ENCODE data around the gene PGM1.
A peak's percentile ranks its signal among the peaks of the same experiment; 100 is the strongest.

The PGM1 gene

DNA sequence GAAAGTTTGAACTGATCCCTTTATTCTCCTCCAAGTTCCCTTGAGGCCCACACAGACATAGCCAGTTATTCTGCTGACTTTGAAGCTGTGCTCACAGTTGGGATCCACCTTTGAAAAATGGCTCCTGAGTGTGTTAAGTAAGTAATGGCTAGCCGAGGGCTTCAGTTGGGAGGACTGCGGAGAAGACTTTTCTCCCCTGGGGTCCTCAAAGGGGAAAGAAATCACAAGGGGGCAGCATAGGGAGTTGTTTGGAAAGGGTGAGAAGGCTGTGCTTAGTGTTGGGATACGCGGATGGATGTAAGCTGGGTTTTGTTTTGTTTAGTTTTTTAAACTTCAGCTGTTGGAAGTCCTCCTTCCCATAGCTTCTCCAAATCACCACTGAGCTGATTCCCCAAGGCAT lies 8.3 kb downstream of the PGM1 start:
- DNase-seq, result no peak

DNA sequence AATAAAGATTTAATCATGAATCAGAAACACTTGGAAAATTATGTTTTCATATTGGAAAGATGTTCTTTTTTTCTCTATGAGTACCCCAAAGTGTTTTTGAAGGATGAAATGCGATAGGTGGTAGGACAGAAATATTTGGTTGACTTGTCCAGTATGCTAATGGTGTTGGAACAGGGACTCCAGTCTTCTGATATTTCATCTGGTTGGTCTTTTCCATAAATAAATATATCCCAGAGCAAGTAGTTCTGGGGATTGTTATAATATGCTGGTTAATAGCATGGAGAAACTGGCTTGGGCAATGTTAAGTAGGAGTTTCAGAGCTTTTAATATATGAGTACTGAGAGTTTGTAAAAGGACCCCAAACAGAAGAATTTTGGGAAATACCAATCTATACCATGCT lies 8.7 kb downstream of the PGM1 start:
- no peak for DNase-seq

DNA sequence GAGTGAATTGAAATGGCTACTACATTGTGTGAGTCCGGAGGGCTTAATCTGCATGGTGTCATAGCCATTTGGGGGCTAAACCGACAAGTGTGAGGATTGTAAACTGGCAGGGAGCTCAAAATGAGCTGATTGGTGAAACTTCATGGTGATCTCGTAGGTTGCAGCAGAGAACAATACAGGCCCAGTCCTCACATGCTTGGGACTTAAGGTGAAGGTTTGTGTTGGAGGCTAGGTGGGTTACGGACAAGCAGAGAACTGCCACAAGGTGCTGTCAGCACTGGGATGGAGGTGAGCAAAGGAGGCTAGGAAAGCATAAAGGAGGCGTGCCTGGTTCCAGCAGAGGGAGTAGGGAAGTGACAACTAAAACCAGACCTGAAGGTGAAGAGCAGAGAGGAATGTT lies 9.4 kb downstream of the PGM1 start:
- DNase-seq, result no peak

DNA sequence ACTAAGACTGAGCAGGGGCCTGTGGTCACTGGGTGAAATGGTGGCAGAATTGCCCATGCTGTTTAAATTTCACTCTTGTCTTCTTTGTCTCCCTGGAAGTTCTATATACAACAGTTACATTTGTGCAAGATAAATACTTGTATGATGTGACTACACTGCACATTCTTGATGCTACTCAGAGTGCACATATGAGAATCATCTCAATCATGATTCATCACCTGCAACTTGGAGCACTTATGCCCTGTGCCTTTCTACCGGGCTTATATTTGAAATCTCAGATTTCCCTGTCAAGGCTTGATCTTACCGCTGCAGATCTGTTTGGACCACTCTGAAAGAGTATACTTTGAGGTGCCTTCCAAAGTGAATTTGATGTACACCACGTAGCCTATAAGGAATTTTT lies 10.6 kb downstream of the PGM1 start:
- DNase-seq, result no peak

DNA sequence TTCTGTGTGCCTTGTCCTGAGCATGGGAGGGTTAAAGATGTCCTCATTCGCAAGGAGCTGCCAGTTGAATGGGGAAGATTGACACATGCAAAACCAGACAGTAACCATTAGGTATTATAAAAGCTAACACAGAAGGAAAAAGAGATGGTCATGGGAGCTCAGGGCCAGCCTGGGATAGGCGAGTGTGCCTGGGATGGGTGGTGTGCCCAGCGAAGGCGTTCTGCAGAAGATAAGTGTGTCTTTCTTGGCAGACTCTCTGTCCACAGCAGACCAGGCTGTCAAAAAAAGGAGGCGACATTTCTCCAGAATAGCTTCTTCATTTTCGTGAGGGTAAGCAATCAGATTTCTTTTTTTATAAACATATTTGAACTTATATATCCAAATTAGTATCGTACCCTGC lies 14.1 kb downstream of the PGM1 start:
- DNase-seq, result no peak

DNA sequence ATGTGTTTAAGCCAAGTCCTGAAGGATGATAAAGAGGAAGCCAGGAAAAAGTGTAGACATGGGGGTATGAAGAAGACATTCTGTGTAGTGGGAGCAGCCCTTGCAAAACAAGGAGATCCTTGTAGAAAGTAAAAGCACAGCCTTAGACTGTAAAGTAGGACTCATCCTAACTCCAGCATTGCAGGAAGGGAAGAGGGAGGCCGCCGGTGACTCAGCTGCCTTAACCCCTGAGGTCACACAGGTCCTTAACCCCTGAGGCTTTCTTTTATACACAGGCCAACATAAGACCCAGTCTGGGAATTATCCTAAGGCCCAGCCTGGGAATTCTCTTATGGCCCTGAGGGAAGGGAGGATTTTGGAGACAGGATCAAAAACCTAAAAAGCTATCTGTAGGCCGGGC lies 18.0 kb downstream of the PGM1 start:
- DNase-seq, result no peak

DNA sequence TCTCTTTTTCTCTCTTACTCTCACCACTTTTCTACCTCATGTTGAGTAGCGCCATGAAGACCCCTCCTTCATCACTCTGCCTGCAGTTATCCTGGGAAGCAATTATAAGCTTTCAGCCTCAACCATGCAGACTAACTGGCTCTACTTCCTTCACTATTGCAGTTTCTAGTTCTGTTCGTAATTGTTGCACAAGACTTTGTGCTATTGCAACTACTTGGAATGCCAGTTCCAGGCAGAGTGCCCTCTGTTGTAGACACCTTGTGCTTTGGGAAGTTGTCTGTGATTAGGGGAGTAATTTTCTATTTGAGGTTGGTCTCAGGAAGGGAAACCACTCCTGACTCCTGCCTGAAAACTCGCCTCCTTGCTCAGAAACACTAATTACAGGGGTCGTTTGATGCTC lies 19.4 kb downstream of the PGM1 start:
- no peak for DNase-seq

DNA sequence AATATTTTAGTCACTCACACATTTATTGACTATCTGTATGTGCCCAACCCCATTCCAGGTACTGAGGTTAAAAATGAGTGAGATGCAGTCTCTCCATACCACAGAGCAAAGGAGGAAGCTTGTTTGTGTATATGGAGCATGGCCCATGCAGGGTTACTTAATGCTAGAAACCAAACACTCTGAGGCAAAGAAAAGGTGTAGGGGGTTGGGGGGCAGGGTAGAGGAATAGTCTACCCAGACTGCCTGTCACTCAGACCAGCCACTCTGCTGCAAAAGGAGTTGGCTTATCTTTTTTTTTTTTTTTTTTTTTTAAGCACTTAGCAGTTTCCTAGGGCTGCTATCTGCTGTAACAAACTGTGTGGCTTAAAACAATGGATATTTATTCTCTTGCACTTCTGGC lies 19.8 kb downstream of the PGM1 start:
- no peak for DNase-seq

DNA sequence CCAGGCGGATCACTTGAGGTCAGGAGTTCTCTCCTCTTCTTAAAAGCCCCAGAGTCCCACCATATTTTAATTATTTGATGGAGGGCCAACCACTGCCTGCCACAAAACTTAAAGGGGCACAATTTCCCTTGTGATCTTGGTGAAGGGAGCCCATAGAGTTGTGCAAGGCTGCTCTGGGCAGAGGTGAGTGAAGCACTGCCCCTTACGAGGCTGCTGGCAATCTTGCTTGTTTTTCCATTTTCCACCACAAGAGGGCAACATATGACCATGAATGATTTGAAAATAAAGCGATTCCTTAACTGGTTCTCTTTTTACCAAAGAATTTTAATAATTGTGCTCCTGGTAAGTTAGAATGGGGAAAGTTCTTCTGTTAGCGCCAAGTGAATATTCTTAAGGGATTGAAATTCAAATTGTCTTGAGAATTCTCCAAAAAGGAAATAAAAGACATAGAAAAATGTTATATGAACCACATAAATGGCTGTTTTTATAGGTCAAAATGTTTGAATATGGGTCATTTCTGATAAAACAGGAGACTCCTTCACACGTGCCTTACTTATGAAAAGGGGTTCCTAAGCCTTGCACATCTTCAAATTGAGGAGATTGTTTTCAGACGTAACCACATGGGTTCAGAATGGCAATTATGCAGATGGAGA lies 22.7 kb downstream of the PGM1 start:
- peak; percentile 78 for DNase-seq

DNA sequence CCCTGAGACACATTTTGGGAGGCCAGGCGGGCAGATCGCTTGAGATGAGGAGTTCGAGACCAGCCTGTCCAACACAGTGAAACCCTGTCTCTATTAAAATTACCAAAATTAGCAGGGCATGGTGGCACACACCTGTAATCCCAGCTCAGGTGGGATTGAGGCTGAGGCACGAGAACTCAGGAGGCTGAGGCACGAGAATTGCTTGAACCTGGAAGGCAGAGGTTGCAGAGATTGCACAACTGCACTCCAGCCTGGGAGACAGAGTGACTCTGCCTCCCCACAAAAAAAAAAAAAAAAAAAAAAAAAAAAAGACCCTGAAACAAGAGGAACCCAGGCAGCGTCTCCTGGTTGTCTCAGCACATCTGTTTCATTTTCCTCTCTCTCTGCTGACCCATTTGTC lies 24.2 kb downstream of the PGM1 start:
- no peak for DNase-seq

DNA sequence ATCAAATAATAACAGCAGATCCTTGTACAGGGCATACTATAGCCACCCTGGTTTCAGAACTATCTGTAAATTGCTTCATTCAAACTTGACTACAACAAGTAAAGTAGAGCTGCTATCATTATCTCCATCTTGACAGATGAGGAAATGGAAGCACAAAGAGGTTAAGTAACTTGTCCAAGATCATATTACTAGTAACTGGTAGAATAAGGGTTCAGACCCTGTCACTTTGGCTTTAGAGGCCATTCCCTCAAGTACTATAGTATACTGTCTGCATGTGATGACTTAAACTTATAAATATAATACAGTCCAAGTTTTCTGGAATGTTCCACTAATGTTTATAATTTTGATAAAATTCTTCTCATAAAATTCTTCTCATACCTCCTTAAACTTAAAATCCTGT lies 24.8 kb downstream of the PGM1 start:
- no peak for DNase-seq

DNA sequence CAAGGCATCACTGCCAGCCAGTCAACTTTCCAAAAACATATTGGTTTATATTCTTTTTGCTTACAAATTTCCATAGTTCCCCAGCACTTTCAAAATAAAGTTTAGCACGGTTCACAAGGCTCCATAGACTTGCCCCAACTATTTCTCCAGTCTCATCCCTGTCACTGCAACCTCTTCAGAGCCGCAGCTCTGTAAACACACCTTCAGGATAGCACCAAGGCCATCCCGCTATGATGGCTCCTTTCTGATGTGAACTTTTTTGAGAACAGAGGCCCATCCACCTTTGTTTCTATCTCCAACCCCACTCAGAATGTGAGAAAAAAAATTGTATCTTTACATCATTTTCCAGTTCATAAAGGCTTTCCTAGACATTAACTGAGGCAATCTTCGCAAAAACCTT lies 26.3 kb downstream of the PGM1 start:
- DNase-seq, result no peak

DNA sequence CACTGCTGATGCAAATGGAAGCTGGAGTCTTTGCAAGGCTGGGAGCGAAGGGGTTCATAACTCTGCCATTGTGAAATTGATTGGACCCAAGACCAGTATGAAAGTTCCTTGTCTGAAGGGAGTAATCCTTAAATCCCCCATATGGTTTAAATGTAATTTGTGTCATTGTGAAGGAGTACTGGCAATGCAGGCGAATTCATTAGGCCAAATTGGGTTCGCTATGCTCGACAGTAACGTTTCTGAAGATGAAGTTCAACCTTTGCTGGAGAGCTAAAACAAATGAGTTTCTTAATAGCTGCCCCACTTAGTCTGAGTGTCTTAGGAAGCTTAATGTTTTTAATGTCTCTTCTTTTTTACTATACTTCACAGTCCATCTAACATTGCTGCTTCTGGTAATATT lies 27.5 kb downstream of the PGM1 start:
- DNase-seq, result no peak

DNA sequence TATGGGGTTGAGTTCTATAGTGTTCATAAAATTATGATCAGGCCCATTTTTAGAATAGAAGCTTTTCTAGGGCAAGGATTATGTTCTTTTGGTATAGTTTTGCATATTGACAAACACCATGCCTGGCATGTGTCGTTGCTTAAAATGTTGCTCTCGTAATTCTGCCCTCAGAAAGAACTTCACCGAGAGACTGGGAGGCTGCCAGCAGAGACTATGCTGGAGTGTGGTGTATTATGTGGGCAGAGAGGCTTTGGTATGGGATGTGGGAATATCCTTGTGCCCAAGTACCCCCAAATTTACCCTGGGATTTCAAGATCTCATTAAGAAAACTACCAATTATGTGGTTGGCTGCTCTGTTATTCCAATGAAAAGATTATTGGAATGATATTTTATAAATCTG lies 27.9 kb downstream of the PGM1 start:
- DNase-seq, result no peak

DNA sequence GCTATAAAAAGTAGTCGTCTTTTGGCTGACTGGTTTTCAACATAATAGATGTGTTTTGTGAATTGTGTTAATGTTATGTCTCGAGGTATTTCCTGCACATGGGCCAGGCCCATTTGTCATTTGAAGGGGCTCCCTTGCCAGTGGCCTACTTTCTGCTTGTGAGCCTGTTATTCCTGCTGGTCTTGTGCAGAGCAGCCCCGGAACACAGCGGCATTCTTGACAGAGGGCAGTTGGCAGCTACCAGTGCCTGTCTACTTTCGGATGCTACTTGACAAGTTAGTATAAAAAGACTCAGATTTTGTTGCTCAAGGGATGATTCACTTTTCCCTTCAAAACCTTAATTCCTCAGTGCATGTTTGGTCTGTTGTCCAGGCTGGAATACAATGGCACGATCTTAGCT lies 28.5 kb downstream of the PGM1 start:
- DNase-seq, result no peak

DNA sequence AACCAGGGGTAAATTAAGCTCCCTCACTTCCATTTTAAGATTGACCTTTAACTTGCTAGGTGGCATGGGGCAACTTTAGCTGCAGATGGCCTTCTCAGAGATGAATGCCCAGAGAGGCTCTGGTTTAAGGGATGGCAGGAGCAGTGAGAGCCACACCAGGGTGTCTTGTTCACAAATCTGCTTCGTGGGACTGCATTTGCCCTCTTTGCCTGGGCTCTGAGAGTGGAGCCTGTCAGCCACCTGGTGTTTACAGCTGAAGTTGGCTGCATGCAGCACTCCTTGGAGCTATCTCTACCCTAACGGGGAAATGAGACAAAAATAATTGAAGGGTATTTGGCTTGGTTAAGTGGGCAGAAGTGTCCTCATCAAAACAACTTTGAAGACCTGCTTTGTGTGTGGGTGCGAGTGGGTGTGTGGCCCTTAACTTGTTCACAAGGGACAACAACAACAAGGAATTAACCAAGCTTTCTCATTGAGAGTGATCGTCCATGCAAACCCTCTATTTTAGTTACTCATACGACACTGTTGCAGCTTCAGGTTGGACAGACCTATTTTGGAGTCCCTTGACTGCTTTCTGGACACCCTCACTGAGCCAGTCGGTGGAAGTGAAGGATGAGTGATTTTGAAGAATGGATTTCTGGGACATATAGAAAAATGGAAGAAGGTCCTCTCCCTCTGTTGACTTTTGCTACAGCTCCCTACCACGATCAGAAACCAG lies 29.8 kb downstream of the PGM1 start:
- DNase-seq, result no peak

DNA sequence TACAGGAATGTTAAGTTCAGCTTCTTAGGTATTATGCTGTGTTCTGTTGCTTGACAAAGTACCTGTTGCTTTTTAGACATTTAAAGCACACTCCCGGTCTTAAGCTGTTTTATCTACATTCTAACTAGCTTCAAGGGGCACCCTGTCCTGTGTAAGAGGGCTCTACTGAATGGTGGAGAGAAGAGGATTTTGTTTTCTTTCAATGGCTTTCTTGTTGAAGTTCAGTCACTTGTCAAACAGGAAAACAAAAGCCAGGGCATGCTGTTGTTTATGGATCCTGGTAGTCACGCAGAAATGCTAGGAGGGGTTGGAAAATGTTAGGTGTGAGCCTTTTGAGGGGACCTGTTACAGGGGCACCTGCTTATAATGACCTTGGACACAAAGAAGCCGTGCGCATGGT lies 30.7 kb downstream of the PGM1 start:
- DNase-seq, result no peak

DNA sequence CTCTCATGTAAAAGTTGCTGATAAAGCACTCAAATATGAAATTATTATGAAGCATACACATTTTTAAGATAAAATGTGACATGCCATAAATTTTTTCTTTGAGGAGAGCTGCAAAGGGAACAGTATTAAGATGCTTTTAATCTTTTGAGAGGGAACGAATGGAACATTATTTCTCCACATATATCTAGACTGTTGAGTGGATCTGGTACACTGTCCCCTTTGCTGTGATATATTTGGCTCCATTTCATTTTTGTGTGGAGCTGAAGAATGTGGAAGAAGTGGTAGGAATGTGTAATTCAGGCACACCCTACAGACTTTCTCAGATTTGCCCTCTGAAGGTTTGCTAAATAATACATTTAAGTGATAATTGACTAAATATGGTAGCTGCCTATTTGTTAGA lies 31.7 kb downstream of the PGM1 start:
- no peak for DNase-seq

DNA sequence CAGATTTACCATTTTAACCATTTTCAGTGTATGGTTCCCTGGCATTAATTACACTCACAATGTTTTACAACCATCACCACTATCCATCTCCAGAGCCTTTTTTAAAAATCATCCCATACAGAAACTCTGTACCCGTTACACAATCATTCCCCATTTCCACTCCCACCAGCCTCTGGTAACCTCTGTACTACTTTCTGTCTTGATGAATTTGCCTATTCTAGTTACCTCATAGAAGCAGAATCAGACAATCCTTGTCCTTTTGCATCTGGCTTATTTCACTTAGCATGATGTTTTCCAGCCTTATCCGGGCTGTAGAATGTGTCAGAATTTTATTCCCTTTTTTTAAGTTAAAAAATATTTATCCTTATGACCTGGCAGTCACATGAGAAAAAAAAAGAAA lies 33.0 kb downstream of the PGM1 start:
- DNase-seq, result no peak

DNA sequence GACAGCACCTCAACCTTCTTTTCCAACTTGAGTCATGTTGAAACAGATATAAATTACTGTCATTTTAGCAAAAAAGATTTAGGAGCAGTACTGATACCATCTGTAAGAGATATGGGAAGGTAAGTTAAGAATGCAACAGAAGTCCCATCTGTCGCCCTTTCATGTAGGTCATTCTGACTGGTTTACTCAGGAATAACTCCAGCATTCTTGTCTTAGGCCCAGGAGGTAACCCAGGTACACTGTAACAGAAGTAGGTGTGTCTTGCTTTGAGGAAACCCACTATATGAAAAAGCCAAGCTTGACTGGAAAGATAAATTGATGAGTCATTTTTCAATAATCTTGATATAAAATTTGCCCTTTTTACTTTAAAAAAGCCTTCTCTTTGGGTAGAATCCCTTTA lies 35.4 kb downstream of the PGM1 start:
- no peak for DNase-seq

DNA sequence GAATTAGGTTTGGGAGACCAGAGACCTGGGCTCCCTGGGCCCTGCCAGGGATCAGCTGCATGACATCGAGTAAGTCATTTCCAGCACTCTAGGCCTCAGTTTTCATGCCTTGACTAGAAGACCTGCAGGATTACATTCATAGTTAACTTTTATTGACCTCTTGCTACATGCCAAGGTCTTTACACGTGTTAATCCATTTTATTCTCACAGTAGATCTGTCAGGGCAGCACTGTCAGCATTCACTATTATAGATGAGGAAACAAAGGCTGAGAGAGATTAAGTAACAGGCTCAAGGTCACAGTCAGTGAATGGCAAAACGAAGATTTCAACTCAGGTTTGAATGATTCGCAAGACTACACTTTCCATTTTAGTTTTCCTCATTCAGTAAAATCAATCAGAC lies 37.0 kb downstream of the PGM1 start:
- no peak for DNase-seq

DNA sequence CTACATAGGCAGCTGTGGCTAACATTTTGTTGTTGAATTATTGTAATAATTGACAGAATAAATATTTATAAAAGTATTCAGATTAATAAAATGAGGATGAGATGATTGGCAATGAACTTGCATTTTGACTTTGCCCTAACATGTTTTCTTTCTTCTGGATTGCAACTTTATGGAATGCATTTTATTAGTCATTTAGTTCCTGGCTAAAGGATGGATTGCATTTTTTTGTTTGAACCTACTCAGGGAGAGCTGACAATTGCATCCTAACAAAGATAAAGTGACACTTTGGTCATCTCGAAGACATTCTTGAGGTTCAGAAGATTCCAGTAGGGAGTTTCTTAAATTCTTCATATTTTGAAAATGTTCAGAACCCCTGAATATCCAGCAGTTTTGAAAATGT lies 37.5 kb downstream of the PGM1 start:
- DNase-seq, result no peak

DNA sequence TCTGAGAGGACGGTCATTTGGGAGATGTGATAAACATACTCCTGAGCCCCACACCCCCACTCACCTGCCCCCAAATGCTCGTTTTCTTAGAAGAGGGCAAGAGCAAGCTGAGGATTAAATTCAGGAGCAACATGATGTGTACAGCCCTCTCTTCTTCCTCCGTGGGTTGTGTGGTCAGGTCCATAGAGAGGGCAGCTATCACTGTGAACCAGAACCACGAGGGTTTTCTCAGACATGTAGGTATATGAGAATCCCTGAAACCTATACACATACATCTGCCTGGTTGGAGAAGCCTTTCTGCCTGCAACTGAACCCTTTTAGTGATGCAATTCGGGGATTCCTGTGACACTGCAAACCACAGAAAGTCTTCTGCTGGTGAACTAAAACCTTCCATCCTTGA lies 38.9 kb downstream of the PGM1 start:
- DNase-seq, result no peak

DNA sequence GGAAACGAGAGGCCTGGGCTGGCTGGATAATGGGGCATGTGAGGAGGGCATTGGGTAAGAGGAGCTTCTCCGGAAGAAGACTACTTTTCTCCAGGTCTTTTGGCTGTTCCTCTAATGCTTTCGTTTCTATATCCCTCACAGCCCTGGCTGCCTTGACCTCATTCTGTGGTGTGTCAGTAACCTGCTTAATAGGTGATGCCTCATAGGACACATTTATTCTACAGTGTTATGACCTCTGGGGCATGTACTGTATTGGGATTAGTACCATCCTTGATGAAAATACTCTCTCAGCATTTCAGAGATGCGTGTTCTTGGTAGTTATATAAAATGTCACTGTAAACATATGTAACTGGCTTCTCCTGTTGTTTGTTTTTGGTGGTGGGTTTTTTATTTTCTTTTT lies 40.1 kb downstream of the PGM1 start:
- no peak for DNase-seq

DNA sequence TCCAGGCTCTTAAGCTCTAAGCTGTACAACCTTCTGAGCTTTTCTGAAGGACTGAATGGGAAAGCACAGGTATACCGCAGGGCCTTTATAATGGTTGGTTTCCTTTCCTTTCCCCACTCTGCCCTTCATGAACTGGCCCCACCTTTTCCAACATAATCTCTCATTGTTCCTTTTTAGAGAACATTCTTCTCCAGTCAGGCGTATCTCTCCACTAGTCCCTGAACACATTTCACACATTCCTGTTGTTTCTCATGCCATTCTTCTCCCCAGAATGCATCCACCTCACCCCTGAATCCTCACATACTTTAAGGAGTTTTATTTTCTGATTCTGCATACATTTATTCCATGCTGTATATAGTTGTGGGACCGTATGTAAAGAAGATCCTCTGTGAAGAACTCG lies 41.3 kb downstream of the PGM1 start:
- DNase-seq, result no peak

Measured in activated effector memory CD4-positive, alpha-beta T cell treated with anti-CD3 and anti-CD28 coated beads, Interleukin-2, amount 50 U/mL, for 16 hours (primary cell).